ENCODE results near the gene F11R. TPM values are rescaled to one million over a fixed set of nuclear protein-coding genes. Genes with fewer than 3 reads are reported as not detected.

The F11R gene
- total and polyA plus RNA-seq, 2 of the 4 experiments (the other 2 are of a cell fraction): 0.79 to 2.2 TPM

DNA sequence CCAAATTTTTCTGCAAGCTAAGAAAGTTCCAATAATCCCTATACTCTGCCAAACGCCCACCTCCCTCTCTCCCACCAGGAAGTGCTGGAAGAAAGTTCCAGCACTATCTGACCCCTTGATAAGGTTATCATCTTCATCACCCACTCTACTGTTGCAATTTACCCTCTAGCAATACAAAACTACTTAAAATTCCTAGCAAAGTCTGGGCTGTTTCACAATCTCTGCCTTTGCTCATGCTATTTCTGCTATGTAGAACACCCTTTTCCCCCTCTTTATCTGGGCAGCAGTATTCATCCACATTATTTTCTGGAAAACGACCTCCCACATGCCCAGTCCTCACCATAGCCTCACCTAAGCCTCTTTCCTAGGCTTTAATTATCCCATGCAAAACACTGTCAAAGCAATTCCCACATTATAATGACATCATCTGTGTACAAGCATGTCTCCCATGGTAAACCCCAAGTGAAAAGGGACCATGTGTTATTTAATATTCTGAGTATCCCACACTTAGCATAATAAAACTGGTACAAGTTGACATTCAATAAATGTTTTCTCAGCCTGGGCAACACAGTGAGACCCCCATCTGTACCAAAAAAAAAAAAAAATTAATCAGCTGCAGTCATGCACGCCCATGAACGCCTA is 12.0 kb downstream of the F11R start:
- DNase-seq: peak; percentile 31
- Histone ChIP-seq H4K91ac (ENCODE audit: insufficient read depth, low read depth, low read length) (no peak overlapping the region), H2BK20ac (ENCODE audit: low read depth, low read length) (no peak overlapping the region), H3K27ac (ENCODE audit: insufficient read depth, low read length) (no peak overlapping the region), H3K23ac (ENCODE audit: low read depth, low read length) (no peak overlapping the region), H4K8ac (ENCODE audit: low read depth in 2 of 2, low read length in 2 of 2) (no peak overlapping the region), H3K4me1 (ENCODE audit: control insufficient read depth, insufficient read depth, low read length) (peaks cover 5% of the 10 kb centered on the region), H3K9me3 (ENCODE audit: control insufficient read depth, insufficient read depth, low read length) (no peaks in the 10 kb centered on the region), H2AK9ac (replicated peaks; ENCODE audit: low read depth, low read length, poor library complexity) (no peak overlapping the region), H4K20me1 (ENCODE audit: insufficient read depth, low read length) (no peaks in the 10 kb centered on the region), H3K27me3 (ENCODE audit: control insufficient read depth, insufficient read depth, low read length) (no peaks in the 10 kb centered on the region), H2BK5ac (ENCODE audit: low read depth, low read length, poor library complexity, severe bottlenecking) (no peak overlapping the region), H3K4me2 (ENCODE audit: low read depth, low read length) (no peak overlapping the region), H2AK5ac (ENCODE audit: low read depth, low read length) (no peak overlapping the region), H2BK120ac (ENCODE audit: low read depth, low read length) (no peak overlapping the region), H4K5ac (ENCODE audit: low read depth, low read length) (no peak overlapping the region), H3K9me1 (ENCODE audit: insufficient read depth, low read length) (peaks cover 5% of the 10 kb centered on the region), H3K4ac (ENCODE audit: low read depth, low read length) (no peak overlapping the region), H3K79me1 (ENCODE audit: low read depth in 1 of 2, low read length in 2 of 2) (no peaks in the 10 kb centered on the region), H3K36me3 (ENCODE audit: control insufficient read depth, insufficient read depth, low read length) (no peaks in the 10 kb centered on the region), H3K4me3 (ENCODE audit: insufficient read depth, low read depth, low read length) (no peak overlapping the region), H2AFZ (replicated peaks; ENCODE audit: low read length, poor library complexity) (no peak overlapping the region), H3K56ac (ENCODE audit: extremely low read depth, insufficient read depth, low read length) (no peak overlapping the region), H3K9ac (ENCODE audit: low read depth, low read length) (no peak overlapping the region), H2BK15ac (ENCODE audit: low read depth, low read length) (no peak overlapping the region), H3K14ac (replicated peaks; ENCODE audit: low read depth, low read length) (no peak overlapping the region), H3K18ac (ENCODE audit: low read depth, low read length) (no peak overlapping the region)
- TF ChIP-seq NFE2L2 (IDR thresholded peaks at IDR 0.05; ENCODE audit: low read depth, low read length): no peak
- no peak for TF ChIP-seq USF2 (IDR thresholded peaks at IDR 0.05; ENCODE audit: low read depth, low read length)
- TF ChIP-seq MAFK (IDR thresholded peaks at IDR 0.05; ENCODE audit: low read depth, low read length): no peak
- TF ChIP-seq RAD21 (IDR thresholded peaks at IDR 0.05; ENCODE audit: low read length): no peak
- TF ChIP-seq CEBPB (IDR thresholded peaks at IDR 0.05; ENCODE audit: low read depth, low read length): peak; percentile 72
- no TSS peak for BruUV-seq (replicated peaks)
- WGBS, 2 experiments (ENCODE audit: extremely low coverage in 2 of 2, insufficient read length in 1 of 2): 0% methylated on average over 1 of the region's 4 CpGs; no CpG with 5 or more reads in 1 of the 2 experiments
- in situ Hi-C loops (cut with MboI; ENCODE audit: low sequenced_read_pairs) (no loop called here), intact Hi-C loops (cut with micrococcal nuclease) (no loop called here), dilution Hi-C loops (cut with HindIII; ENCODE audit: low sequenced_read_pairs, unreplicated experiment) (no loop called here)
- POLR2A ChIA-PET (ENCODE audit: unreplicated experiment): no interaction called here
- CTCF ChIA-PET: no interaction called here
- ATAC-seq (ENCODE audit: low read depth): peak; percentile 56

Data from IMR-90 (cell line).